ENCODE results near the gene HPGD.
"Not testable (repeated sequence)": the region's sequence is repeated elsewhere in the genome, so short reads cannot be mapped to it uniquely, and the experiment has no call there.

The HPGD gene

DNA sequence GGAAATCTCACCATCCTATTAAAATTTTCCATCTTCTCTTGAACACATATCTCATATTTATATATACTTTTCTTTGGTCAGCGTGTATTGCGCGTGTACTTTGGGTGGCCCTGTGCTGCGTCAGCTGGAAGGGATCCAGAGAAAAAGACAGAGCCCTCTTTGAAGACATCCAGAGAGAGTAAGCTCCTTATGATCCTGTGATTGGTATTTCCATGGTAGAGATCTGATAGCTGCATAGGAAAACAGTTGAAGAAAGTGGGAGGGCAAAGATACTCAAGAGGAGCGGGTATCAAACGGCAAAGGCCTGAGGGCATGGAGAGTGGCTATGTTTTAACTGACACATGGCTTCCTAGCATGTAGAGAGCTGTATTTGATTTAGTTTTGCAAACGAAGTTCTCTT, 4.4 kb upstream of the HPGD start:
- no peak for DNase-seq (ENCODE audit: low spot score)

DNA sequence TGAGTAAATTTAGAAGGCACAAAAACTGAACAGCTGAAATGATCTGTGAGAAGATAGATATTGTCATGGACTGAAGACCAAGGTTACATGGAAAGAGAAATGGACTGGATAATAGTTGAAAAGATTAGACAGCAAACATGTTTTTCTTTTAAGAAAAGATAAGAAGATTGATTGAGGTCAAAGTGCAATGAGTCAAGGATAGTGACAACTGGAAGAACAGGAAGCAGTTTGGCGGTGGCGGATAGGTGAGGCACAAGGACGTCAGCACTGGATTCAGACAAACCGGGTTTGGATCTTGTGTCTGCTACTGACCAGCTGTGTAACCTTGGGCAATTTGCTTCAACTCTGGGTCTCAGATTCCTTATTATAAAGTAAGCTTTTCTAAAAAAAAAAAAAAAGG, 2.0 kb upstream of the HPGD start:
- no peak for DNase-seq (ENCODE audit: low spot score)

DNA sequence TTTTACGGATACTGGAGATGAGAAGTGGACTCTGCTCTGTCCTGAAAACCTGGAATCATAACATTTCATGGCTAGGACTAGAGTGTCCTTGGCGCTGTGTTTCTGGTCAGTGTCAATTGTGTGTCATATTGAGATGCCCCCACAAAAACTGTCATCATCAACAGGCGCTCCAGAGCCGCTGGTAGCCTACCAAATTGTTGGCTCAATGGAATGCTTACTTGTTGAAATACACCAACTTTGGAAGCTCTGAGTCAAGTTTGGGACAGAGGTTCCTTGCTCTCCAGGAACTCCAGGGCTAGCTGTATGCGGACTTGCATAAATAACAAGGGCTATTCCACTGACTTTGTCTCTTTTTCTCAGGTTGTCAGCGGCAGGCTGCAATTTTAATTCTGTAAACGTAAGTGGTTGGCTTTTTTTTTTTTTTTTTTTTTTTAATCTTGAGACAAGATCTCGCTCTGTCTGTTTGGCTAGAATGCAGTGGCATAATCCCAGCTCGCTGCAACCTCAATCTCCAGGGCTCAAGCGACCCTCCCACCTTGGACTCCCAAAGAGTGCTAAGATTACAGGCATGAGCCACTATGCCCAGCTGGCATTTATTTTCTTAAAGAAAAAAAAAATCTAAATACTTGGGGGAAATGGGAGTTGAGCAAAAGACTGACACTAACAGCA, 871 bp upstream of the HPGD start:
- peak; percentile 14 for DNase-seq (ENCODE audit: low spot score)

DNA sequence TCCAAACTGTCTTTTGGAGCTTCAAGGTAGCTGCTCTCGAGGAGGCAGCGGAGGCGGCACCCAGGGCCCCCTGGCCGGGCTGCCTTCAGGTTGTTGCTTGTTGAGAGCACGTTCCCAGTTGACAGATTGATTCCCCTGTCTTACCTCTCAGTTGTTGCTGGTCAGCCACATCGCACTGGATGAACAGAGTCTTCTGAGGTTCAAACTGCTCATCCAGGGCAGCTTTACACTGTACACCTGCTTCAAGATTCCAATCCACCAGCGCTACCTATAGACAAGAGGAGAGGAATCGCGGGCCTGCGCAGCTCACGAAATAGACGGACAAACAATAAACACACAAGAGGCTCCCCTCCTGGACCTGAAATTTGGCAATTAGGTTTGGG, 497 bp downstream of the HPGD start:
- DNase-seq (ENCODE audit: low spot score) = peak; percentile 42

DNA sequence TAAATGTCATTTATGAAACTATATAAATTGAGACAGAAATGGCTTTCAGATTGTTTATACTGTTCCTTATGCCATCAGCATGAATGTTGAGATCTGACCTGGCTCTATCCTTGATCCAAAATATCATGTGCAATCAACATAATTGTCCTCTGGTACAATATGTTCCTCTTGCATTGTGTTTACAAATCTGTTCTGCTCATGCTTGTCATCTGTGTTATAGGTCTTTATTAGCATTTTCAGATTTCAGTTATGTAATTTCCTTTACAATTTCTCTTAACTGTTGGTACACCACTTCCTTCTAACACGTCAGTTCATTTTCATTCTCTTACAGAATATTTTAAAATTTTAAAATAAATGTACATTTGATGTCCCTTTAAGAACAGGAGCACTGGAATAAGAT, 1.6 kb downstream of the HPGD start:
- no peak for DNase-seq (ENCODE audit: low spot score)

DNA sequence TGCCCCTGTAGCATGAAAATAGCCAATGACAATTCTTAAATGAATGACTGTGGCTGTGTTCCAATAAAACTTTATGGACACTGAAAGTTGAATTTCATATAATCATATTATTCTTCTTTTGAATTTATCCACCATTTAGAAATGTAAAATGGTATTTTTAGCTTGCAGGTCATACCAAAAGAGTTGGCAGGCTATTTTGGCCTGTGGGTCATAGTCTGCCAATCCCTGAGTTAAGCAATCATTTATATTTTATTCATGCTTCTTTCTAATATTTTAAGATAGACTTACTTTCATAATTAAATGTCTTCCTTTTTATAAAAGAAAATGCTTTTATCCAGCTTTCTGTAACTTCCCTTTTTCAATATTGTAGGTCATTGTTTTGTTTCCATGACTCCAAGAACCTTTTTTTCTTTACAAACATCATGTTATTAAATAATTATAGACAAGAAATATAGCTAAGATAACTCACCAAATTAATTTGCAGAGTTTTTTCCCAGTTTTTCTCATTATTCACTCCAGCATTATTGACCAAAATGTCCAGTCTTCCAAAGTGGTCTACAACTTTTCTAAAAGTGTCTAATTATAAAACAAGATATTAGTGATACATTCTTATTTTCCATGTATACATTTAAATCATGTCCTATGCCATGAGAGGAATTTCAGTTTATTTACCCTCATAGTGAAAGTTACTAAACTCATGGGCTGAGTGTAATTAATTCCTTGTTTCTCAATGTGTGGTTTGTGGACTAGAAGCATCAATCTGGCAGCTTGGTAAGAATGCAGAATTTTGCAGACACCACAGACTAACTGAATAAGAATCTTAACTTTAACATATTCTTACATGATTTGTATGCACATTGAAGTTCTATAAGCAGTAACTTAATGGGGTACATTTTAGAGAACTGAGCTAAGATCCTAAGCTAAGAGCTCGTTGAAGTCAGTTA, 4.5 kb downstream of the HPGD start:
- no peak for DNase-seq (ENCODE audit: low spot score)

DNA sequence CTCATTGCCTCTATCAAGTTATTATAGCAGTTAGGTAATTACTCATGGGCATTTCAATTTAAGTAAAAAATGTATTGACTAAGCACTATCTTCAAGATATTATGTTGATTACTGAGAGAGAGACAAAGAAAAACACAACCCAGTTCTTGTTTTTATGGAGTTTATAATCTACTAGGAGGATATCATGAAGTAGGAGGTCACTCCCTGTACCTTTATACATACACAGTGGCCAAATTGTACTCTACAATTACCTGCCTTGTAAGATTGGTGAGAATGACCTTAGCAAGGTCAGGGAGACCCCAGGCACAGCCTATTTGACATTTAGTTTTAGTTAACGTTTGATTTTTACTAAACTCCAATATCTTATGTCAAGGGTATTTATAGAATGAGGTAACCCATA, 5.5 kb downstream of the HPGD start:
- DNase-seq (ENCODE audit: low spot score) = no peak

DNA sequence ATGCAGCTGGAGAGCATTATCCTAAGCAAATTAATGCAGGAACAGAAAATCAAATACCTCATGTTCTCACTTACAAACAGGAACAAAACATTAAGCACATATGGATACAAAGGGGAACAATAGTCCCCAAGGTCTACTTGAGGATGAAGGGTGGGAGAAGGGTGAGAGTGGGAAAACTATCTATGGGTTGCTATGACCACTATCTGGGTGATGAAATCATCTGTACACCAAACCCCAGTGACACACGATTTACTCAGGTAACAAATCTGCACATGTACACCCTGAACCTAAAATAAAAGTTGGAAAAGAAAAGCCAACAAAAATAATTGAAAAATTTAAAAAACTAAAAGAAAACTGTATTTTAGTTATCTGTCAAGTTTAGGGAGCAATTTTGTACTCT, 5.9 kb downstream of the HPGD start:
- DNase-seq (ENCODE audit: low spot score) = no peak

DNA sequence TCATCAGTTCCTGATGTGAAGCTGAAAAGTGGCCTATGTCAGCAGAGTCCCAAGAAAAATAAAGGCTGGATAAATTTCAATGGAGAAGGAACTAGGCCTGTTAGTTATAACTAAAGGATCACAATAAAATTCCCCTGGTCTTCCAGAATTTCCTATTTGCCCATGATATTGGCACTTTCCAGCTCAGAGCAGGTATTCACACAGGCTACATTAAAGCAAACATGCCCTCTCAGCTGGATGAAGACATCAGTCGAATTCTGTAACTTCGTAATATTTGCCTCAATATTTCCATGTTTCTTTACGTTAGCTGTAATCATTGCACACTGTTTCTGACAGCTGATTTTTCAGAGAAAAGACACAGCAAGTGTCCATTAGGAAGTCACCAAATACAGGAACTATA, 9.5 kb downstream of the HPGD start:
- no peak for DNase-seq (ENCODE audit: low spot score)

DNA sequence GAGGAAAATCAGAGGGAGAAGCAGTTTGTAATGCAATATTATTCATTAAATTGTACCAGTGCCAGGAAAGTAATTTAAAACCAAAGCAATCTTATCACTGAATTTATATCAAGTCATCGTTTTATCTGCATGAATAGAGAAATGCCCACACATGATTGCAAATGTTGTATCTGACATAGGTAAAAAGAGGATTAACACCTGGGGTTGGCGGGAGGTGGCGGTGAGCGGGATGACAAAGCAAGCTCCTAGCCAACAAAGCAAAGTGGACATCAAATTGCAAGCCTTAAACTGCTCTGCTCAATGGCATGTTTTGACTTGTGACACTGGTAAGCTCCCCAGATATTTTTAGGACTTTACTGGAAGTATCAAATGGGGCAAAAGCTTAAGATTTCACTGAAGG, 16.4 kb downstream of the HPGD start:
- no peak for DNase-seq (ENCODE audit: low spot score)

DNA sequence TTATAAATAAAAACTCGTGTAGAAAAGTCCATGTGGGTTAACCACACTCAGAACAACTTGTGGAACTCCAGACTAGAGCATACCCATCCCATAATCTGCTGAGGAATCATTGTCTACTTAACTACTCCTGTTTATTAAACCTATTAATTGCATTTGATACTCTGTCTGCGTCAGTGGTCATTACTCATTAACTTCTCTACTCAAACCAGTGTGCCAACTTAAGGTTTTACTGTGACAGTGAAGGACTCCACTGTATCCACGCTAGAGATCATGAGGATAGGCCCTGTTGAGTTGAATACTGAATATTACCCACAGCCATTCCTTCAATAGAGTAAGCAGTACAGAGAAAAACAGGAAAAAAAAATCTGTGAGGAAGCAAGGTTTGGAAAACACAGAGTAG, 17.3 kb downstream of the HPGD start:
- DNase-seq (ENCODE audit: low spot score) = peak; percentile 19

DNA sequence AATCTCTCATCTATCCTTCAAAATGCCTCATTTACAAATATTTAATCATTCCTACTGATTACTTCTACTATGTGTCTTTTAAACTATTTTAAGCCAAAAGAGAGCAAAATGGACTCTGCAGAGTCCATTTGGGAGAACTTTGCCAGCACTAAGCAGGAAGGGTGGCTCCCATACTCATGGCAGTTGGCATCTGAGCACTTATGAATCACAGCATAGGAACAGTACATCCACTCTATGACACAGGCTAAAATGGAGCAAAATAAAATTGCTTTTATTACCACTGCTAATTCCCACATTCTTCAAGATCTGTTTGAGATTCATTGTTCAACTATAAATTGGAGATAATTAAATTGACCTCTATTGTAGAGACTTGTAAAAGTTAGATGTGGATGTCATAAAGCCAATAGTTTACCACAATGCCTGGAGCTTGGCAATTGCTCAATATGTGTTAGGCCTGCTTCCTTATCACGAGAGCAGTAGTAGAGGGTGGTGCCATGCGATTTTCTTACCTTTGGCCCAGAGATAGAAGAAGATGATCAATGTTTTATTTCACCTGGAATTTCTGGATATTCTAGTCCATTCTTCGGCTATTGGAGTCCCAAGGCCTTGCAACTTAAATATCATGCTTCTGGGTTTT, 19.1 kb downstream of the HPGD start:
- no peak for DNase-seq (ENCODE audit: low spot score)

DNA sequence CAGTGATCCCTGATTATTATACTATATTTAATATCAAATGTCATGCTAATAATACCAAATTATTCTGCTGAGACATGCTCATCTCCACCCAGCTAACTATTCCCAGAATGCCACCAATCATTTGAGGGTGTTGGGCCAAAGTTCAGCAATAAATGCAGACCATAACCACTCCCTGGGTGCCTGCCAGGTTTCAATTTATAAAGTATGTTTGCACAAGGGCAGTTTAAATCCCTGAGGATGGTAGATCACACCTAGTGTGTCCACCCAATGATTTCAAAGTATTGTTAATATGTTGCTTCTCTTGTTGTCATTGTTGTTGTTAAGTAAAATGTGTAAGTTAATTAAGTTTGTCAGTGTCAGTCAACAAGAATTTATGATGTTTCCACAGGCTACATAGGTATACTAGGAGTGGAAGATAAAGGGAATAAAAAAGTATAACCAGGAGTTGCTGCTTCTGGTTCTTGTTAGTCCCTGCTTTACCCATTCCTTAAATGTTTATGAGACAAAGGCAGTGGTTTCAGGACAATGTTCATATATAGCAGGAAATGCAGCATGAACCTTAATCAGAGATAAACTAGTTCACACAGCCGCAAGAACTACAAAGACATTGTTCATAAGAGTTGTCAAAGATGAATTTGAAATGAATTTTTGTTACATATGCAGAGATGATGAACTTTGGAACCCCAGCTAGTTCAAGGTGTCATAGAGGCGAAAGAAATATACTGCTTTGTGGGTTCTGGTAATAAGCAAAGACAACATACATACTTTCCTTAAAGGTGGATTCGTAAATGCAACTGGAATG, 25.5 kb downstream of the HPGD start:
- no peak for DNase-seq (ENCODE audit: low spot score)

DNA sequence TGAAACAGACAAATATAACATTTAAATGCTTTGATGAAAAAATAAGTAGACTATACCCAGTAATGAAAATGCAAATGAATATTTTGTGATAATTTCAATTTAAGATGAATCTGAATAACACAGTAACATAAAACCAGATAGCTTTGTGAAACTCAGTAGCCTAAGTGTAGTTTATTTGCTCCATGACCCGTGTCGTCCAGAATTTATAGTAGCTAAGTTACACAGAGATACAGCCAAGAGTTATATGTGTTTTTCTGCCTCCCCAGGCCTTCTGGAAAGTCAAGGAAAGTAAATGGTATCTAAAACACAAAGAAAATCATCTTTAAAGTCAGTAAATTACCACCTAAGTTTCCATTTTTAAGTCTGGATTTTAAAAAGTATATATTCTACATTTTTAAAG, 26.7 kb downstream of the HPGD start:
- no peak for DNase-seq (ENCODE audit: low spot score)

DNA sequence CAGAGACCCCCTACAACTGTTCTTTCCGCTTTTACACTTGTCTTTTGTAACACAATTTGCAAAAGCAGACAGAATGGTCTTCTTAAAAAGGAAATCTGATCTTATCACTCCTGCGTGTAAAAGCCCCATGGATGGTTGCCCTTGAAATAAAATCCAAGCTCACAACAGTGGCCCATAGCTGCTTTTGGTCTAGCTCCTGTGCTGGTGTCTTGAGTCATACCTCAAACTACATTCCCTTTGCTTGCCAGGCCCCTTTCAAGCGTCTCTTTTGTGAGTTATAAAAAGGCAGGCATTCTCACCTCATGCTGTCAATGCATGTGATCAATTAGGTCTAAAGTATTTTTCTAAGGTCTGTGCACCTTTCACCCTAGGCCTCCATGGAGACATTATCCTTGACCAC, 27.6 kb downstream of the HPGD start:
- no peak for DNase-seq (ENCODE audit: low spot score)

DNA sequence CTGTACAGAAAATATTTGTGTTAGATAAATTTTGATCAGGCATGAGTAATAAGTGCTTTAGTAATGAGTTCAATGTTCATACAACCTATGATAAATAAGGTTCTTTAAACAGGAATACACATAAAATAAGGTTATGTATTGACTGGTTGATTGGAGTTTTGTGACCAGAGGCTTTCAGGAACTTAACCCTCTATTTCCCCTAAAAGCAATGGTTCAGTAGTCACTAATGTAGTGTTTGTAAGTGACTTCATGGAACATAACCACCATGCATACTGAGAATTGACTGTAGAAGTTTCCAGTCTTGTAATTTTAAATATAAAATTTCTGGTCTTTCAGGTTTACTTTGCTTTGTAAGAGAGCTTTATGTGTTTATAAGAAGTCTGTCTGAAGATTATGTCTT, 28.1 kb downstream of the HPGD start:
- no peak for DNase-seq (ENCODE audit: low spot score)

DNA sequence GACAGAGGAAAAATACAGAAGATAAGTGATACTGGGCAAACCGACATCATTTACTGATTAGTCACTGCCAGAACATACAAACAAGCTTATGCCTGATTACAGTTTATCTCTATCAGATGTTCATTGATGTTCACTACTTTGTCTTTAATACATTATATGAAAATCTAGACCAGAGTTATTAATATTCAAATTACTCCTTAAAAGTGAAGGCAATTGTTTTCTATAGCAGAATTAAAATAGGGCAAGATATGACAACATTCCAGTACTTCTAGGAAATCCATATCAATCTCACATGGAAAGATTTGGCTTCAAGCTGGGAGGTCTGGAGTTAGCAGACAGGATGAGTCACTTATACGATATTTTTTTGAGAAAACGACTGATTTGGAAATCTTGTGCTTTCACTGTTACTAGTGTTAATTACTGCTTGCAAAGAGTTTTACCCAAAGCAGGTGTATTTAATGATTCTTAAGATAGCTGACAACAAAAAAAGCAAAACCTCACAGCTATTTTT, 31.8 kb downstream of the HPGD start:
- no peak for DNase-seq (ENCODE audit: low spot score)

DNA sequence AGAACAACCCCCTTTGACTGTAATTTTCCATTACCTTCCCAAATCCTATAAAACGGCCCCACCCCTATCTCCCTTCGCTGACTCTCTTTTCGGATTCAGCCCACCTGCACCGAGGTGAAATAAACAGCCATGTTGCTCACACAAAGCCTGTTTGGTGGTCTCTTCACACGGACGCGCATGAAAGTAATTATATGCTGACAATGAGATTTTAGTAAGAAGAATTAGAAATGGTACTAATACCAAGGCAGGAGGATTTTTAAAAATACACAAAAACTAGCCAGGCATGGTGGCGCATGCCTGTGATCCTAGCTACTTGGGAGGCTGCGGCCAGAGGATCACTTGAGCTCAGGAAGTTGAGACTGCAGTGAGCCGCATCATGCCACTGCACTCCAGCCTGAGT, 33.9 kb downstream of the HPGD start:
- not testable (repeated sequence) for DNase-seq (ENCODE audit: low spot score)

DNA sequence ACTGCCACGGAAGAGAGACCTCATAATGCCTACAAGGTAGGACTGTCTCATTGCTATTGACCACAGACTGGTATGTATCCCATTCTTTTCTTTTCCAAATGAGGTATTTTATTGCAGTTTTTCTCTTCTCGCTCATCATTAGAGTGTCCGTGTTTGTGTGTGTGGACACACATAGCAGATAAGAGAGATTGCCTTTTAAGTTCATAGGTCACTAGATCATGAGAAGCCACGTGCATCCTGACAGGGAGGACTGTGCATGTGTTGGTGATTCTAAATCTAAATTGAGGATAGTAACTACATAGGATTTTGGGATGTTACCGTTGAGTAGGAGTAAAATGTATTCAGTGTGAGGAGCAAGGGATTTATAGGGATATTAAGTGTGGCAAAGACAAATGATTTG, 37.3 kb downstream of the HPGD start:
- no peak for DNase-seq (ENCODE audit: low spot score)

DNA sequence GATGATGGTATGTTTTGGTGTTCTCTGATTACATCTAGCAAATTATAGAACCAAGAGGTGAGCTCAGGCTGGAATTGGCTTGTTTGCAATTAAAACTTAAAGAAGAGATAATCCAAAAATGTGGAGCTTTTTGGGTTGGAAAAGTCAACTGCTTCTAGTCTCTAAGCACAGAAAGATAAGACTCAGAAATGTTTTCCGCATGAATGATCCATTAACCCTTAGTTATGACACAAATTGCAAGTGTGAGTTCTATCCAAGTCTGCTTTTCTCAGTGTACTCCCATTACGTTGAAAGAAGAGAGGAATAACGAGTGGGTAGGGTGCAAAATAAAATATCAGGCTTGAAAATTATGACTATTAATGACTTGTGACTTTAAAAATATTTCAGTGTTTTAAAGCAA, 38.5 kb downstream of the HPGD start:
- DNase-seq (ENCODE audit: low spot score) = no peak

DNA sequence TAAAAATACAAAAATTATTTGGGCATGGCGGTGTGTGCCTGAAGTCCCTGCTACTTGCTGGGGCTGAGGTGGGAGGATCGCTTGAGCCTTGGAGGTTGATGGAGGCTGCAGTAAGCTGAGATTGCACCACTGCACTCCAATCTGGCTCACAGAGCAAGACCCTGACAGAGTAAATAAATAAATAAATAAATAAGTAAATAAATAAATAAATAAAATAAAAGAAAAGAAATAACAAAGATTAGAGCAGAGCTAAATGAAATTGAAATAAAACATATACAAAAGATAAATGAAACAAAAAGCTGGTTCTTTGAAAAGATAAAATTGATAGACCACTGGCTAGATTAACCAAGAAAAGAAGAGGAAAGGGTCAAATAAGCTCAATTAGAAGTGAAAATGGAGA, 43.1 kb downstream of the HPGD start:
- no peak for DNase-seq (ENCODE audit: low spot score)

DNA sequence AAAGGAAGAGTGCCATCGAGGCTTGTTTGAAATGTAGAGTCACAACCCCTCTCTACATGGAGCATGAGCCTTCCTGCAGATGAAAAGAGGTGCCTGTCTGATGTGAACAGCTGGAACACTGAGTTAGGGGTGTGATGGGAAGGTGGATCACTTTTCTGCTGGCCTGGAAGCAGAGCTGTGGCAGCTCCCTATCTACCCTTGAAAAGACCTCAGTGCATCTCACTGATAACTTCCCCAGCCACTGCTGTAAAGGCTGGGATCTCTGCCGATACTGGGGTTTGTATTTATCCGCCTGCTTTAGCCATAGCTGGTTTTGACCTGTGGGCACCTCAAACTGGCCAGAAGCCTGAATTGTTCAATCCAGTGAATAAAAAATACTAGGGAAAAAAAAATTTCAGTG, 46.8 kb downstream of the HPGD start:
- no peak for DNase-seq (ENCODE audit: low spot score)

All from kidney tubule cell (primary cell).